ENCODE results near the gene LRRC46.

The LRRC46 gene

DNA sequence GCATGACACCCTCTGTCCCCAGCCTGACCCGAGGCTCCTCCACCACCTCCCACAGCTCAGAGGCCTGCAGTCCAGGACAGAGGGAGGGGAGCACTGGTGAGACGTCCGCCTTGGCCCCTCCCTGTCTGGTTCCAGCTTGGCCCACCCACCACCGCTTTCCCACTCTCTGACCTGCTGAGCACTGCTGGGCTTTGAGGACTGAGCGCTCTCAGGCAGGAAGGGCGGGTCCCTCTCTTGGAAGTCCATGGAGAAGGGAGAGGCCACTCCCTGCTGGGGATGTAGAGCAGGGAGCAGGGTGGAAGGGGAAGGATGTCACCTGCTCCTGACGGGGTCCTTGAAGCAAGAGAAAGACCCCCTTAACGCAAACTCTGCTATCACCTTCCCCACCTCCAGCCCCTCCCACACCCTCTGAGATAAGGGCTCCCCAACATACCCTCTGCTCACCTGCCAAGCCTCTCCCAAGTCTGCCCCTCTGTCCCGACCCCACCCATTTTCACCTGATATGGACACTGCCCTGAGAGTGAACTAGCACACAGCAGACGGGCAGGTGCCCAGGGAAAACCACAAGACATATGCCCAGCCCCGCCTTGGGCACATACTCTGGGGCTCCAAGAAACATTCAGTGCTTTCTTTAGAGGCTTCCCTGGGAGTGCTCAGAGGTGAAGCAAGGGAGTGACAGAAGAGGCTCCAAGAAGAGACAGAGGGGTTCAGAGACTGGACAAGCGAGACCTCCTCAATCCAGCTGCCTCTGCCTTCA lies 11.3 kb upstream of the LRRC46 start:
- TF ChIP-seq, protein P1, sequence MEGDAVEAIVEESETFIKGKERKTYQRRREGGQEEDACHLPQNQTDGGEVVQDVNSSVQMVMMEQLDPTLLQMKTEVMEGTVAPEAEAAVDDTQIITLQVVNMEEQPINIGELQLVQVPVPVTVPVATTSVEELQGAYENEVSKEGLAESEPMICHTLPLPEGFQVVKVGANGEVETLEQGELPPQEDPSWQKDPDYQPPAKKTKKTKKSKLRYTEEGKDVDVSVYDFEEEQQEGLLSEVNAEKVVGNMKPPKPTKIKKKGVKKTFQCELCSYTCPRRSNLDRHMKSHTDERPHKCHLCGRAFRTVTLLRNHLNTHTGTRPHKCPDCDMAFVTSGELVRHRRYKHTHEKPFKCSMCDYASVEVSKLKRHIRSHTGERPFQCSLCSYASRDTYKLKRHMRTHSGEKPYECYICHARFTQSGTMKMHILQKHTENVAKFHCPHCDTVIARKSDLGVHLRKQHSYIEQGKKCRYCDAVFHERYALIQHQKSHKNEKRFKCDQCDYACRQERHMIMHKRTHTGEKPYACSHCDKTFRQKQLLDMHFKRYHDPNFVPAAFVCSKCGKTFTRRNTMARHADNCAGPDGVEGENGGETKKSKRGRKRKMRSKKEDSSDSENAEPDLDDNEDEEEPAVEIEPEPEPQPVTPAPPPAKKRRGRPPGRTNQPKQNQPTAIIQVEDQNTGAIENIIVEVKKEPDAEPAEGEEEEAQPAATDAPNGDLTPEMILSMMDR (IDR thresholded peaks at IDR 0.05; ENCODE audit: low read depth, low read length, missing control alignments): no peak
- no peak for DNase-seq (ENCODE audit: extremely low read depth, low read depth)
- H3K4me3 ChIP-seq (replicated peaks; ENCODE audit: low read depth, low read length): no peak overlapping the region

DNA sequence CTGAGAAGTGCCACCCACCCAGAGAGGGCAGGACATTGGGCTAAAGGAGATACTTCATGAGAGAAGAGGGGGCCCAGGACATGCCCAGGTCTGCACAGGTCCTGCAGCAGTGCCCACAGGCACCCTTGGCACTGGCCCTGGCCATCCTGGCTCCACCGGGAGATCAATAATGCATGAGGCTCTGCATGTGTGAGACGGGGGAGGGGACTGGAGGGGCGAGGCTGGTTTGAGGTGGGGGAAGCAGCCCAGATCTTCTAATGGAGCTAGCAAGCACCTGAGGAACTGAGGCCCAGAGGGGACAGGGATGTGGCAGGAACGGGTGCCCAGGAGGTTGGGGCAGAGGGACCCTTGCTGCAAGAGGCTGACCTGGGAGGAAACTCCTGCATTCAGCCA lies 10.4 kb upstream of the LRRC46 start:
- TF ChIP-seq, protein P1 (IDR thresholded peaks at IDR 0.05; ENCODE audit: low read depth, low read length, missing control alignments): no peak
- H3K4me3 ChIP-seq (replicated peaks; ENCODE audit: low read depth, low read length): peak overlapping the region; percentile 57
- DNase-seq (ENCODE audit: extremely low read depth, low read depth): no peak

- peak within 1 kb of the TSS; percentile 57 for H3K4me3 ChIP-seq (replicated peaks; ENCODE audit: low read depth, low read length)
- TF ChIP-seq, protein P1 (IDR thresholded peaks at IDR 0.05; ENCODE audit: low read depth, low read length, missing control alignments): no peak
- peak; percentile 54 for DNase-seq (ENCODE audit: extremely low read depth, low read depth)
Measured at GRCh38 chr17:47821424-47822391, 9.8 kb upstream of the LRRC46 start, which contains the start of gene OSBPL7. TSS of gene OSBPL7 (minus strand) at chr17:47821794. CDS start at chr17:47820278, 1,516 bp downstream.

- H3K4me3 ChIP-seq (replicated peaks; ENCODE audit: low read depth, low read length): no peak overlapping the region
- TF ChIP-seq, protein P1 (IDR thresholded peaks at IDR 0.05; ENCODE audit: low read depth, low read length, missing control alignments): no peak
- DNase-seq (ENCODE audit: extremely low read depth, low read depth): no peak
Measured at GRCh38 chr17:47822785-47823184, 8.7 kb upstream of the LRRC46 start.

- no peak overlapping the region for H3K4me3 ChIP-seq (replicated peaks; ENCODE audit: low read depth, low read length)
- no peak for DNase-seq (ENCODE audit: extremely low read depth, low read depth)
- TF ChIP-seq, protein P1 (IDR thresholded peaks at IDR 0.05; ENCODE audit: low read depth, low read length, missing control alignments): no peak
Measured at GRCh38 chr17:47823519-47823918, 8.0 kb upstream of the LRRC46 start.

DNA sequence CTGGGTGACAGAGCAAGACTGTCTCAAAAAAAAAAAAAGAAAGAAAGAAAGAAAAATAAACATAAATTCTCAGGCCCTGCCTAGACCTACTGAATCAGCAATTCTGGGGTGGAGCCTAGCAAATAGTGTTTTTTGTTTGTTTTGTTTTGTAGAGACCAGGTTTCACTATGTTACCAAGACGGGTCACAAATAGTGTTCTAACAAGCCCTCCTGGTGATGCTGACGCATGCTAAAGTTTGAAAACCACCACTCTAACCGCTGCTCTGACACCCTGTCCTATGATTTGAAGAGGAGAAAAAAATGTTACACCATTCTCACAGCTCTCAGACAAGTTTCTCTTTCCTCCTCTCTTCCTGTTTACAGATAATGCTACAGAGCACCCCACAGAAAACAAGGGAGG lies 1.6 kb upstream of the LRRC46 start:
- TF ChIP-seq, protein P1 (IDR thresholded peaks at IDR 0.05; ENCODE audit: low read depth, low read length, missing control alignments): no peak
- H3K4me3 ChIP-seq (replicated peaks; ENCODE audit: low read depth, low read length): peak overlapping the region; percentile 85
- no peak for DNase-seq (ENCODE audit: extremely low read depth, low read depth)
